Peyer's patch (tissue), 4 donors: ENCODE data around the gene RASSF9.

Source experiments
- CTCF ChIP-seq, 6 experiments: fragments of 450-650 bp in 4 of 6; fragments of 200-600 bp in 2 of 6; sonication (generic) in 1 of 6; IDR thresholded peaks; one replicate each; pipeline ENCODE4 v1.5.1; 2017 to 2019; ENCODE audit warnings: antibody characterized with exemption in 6 of 6, mild to moderate bottlenecking in 3 of 6, moderate library complexity in 1 of 6
- POLR2A ChIP-seq, 2 donors: fragments of 450-650 bp; IDR thresholded peaks; one replicate each; pipeline ENCODE4 v1.5.1; 2017; ENCODE audit warnings: antibody characterized with exemption in 2 of 2, mild to moderate bottlenecking in 2 of 2, moderate library complexity in 2 of 2

GRCh38 chr12:85874031-85874461 is 37.8 kb upstream of the RASSF9 start, which contains the start of gene NTS:
- TF ChIP-seq POLR2A (IDR thresholded peaks at IDR 0.05) (no peak), CTCF (IDR thresholded peaks at IDR 0.05) (no peak)
